ENCODE measurements around the gene BLVRA.
"Not testable (repeated sequence)": the region's sequence is repeated elsewhere in the genome, so short reads cannot be mapped to it uniquely, and the experiment has no call there.

The BLVRA gene

GRCh38 chr7:43769791-43770465, 11.4 kb downstream of the BLVRA start:
- no peak for DNase-seq

GRCh38 chr7:43771128-43771527, 12.6 kb downstream of the BLVRA start:
- DNase-seq: no peak

- DNase-seq: no peak
Measured at GRCh38 chr7:43771573-43771972, 13.1 kb downstream of the BLVRA start.

GRCh38 chr7:43773268-43773667, 14.8 kb downstream of the BLVRA start:
- DNase-seq: not testable (repeated sequence)

GRCh38 chr7:43775255-43775654, 16.8 kb downstream of the BLVRA start:
- DNase-seq: not testable (repeated sequence)

GRCh38 chr7:43778293-43779044, 20.0 kb downstream of the BLVRA start:
- DNase-seq: not testable (repeated sequence)

GRCh38 chr7:43779045-43779812, 20.7 kb downstream of the BLVRA start:
- no peak for DNase-seq

GRCh38 chr7:43781726-43782607, 23.5 kb downstream of the BLVRA start:
- no peak for DNase-seq

GRCh38 chr7:43782768-43783555, 24.5 kb downstream of the BLVRA start:
- no peak for DNase-seq

- no peak for DNase-seq
Measured at GRCh38 chr7:43784030-43784584, 25.6 kb downstream of the BLVRA start.

- DNase-seq: not testable (repeated sequence)
Measured at GRCh38 chr7:43784585-43785087, 26.2 kb downstream of the BLVRA start.

- DNase-seq: no peak
Measured at GRCh38 chr7:43785420-43785819, 26.9 kb downstream of the BLVRA start.

- DNase-seq: no peak
Measured at GRCh38 chr7:43787771-43788170, 29.3 kb downstream of the BLVRA start.

GRCh38 chr7:43790006-43790405, 31.5 kb downstream of the BLVRA start:
- DNase-seq: no peak

- DNase-seq: no peak
Measured at GRCh38 chr7:43790834-43791233, 32.4 kb downstream of the BLVRA start.

- no peak for DNase-seq
Measured at GRCh38 chr7:43791665-43792064, 33.2 kb downstream of the BLVRA start.

- DNase-seq: no peak
Measured at GRCh38 chr7:43792471-43793150, 34.1 kb downstream of the BLVRA start.

- no peak for DNase-seq
Measured at GRCh38 chr7:43799605-43800004, 41.1 kb downstream of the BLVRA start.

- DNase-seq: peak; percentile 16
Measured at GRCh38 chr7:43803865-43804264, 45.4 kb downstream of the BLVRA start.

GRCh38 chr7:43808410-43808809, 49.9 kb downstream of the BLVRA start:
- DNase-seq: no peak

Measured in NCI-H1694 (cell line).